Retinal pigment epithelial cell (primary cell): ENCODE measurements around the gene ZDHHC22.
A peak's percentile ranks its signal among the peaks of the same experiment; 100 is the strongest.

Source experiments
- DNase-seq: peaks from one replicate; pipeline ENCODE4 v3.0.0-alpha.2; 2010; ENCODE audit warnings: low read depth
- H3K4me3 ChIP-seq: 2 replicates; pipeline ENCODE4 v1.5.1; 2011; ENCODE audit warnings: mild to moderate bottlenecking, low read length, control low read depth, moderate library complexity
- TF ChIP-seq, protein P1 (sequence below): conservative IDR thresholded peaks from 2 replicates; pipeline ENCODE4 v1.5.1; 2011; ENCODE audit warnings: low read depth, low read length, control low read depth, inconsistent platforms

Gene ZDHHC22, protein sequence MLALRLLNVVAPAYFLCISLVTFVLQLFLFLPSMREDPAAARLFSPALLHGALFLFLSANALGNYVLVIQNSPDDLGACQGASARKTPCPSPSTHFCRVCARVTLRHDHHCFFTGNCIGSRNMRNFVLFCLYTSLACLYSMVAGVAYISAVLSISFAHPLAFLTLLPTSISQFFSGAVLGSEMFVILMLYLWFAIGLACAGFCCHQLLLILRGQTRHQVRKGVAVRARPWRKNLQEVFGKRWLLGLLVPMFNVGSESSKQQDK

DNA sequence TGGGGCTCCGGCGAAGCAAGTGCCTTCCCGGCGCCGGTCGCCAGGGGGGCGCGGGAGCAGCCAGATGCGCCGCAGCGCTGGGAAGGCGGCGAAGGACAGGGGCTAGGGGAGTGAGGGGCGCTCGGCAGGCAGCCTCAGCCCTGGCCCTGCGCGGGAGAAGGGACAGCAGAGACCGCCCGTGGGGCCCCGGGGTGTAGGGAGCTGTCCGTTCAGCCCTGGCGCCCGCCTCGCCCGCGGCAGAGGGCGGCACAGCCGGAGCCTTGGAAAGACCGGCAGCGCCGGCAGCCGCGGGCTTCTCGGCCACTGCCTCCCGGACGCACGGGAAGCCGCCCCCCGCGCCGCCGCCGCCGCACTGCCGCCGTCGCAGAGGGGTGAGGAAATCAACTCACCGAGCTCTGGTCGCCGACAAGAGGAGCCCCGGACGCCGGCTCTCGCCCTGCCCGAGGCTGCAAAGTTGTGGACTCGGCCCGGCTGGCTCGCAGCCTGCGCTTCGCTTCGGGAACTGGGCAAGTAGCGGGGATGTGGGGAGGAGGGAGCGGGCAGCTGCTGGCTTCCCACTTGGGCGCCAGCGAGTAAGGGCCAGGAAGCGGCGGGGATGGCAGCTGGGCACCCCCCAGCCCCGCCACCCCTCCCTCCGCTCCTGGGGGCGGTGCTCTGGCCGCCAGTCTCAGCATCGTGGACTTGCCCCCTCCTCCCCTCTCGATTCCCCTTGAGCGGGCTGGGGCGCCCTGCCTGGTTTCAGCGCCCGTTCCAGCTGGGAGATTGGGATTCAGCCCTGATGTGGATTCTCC is at the start of gene ZDHHC22:
Gene ZDHHC22 (minus strand): TSS at position 578 of the 791 bp plus-strand sequence. CDS start 2,053 bp downstream, outside the sequence.
- H3K4me3 ChIP-seq, result peak within 1 kb of the TSS; percentile 23
- no peak for DNase-seq
- TF ChIP-seq, protein P1, sequence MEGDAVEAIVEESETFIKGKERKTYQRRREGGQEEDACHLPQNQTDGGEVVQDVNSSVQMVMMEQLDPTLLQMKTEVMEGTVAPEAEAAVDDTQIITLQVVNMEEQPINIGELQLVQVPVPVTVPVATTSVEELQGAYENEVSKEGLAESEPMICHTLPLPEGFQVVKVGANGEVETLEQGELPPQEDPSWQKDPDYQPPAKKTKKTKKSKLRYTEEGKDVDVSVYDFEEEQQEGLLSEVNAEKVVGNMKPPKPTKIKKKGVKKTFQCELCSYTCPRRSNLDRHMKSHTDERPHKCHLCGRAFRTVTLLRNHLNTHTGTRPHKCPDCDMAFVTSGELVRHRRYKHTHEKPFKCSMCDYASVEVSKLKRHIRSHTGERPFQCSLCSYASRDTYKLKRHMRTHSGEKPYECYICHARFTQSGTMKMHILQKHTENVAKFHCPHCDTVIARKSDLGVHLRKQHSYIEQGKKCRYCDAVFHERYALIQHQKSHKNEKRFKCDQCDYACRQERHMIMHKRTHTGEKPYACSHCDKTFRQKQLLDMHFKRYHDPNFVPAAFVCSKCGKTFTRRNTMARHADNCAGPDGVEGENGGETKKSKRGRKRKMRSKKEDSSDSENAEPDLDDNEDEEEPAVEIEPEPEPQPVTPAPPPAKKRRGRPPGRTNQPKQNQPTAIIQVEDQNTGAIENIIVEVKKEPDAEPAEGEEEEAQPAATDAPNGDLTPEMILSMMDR, result peak; percentile 41

DNA sequence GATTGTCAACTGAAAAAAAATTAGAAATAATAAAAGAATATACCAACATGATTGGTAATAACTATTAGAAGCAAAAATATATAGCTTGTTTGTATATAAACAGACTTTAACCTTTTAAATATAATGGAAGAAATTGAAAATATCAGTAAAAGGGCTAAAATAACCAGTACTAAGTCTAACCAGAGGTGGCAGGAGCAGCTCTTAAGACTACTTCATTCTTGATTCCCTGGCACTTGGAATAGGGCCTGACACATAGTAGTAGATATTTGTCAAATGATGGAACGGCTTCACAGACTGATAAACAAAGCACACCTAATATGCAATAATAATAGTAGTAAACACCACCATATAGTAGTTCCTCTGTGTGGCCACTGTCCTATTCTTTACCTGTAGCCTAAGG is 49.4 kb upstream of the ZDHHC22 start:
- TF ChIP-seq, protein P1, result peak; percentile 5
- no peak overlapping the region for H3K4me3 ChIP-seq
- DNase-seq, result no peak

DNA sequence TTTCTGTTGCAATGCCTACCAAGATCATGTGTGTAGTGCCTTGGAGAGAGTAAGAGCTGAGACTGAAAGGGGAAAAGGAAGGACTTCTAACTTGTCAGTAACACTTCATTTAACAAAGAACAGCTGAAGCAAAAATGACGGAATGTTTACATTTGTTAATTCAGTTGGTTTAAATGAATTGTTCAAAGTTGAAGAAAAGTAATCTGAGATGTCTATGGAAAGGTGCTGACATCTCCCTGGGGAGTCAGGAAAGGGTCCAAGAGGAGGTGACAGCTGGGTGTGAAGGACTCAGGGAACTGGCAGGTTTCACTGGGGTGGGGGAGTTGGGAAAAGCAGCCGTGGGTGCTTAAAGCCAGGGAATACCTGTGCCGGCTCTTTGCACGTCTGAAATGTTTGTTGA is 47.9 kb upstream of the ZDHHC22 start:
- no peak for DNase-seq
- H3K4me3 ChIP-seq, result no peak overlapping the region
- TF ChIP-seq, protein P1, result no peak

DNA sequence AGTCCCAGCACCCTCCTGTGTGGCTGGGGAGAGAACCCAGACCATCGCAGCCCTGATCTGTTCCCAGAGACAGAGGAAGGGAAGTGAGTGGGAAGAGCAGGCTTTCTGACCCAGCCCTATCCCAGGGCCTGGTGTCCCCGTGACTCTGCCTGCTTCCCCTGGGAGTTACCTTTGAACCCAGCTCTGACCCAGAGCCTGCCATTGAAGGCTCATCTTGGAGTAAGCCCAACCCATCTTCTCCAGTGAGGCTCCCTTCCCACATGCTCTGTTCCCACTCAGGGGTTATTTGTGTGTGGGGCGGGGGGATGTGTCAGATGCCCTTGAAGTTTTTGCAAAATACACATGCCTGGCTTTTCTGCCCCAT is 46.0 kb upstream of the ZDHHC22 start:
- no peak overlapping the region for H3K4me3 ChIP-seq
- TF ChIP-seq, protein P1, result no peak
- no peak for DNase-seq

DNA sequence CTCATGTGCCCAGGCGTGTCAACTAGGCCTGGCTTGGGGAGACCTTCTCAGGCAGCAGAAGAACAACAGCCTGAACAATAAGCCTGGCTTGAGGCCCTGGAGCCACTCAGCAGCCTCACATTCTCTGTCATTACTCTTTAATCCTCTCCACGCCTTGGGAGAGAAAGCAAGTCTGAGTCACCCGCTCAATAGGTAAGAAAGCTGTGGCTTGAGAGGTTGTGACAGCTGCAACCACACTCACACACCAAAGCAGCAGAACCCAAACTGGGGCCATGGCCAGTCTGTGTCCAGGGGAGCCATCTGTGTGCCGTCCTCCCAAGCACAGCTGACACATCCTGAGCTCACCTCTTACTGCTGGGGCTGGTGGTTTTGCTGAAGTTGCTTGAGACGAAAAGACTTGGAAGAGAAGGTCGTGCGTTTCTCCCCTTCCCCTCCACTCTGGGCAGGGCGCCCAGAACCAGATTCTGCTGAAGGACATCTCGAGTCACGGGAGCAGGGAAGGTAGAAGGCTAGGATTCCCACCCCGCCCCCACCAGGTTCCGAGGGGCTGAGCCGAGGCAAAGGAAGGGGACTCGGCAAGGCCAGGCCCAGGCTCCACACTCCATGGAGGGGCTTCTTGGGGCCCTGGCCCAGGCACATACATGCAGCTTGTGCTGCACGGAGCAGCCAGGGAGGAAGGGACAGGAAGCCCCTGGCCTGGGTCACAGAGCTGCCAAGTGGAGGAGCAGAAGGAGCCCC is 45.5 kb upstream of the ZDHHC22 start:
- H3K4me3 ChIP-seq, result no peak overlapping the region
- TF ChIP-seq, protein P1, result no peak
- DNase-seq, result peak; percentile 82

DNA sequence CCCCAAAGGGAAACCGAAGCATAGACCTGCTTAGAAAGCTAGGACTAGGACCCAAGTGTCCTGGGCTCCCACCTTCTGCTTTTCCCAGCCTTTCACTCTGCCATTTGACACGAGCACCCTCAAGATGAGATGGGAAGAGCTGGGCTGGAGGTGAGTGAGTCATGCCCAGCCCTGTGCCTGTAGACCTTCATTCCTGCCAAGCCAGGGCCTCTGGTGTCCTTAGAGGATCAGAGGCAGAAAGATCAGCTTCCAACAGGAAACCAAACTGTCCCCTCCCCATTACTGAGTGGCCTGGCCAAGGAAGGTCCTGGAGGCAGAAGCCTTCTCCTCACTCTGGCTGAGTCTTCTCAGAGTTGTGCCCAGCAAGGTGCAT is 43.5 kb upstream of the ZDHHC22 start:
- H3K4me3 ChIP-seq, result no peak overlapping the region
- TF ChIP-seq, protein P1, result no peak
- DNase-seq, result no peak
